Uterus (tissue), 2 donors: ENCODE data around the gene SLC26A1.

Experiments
- CTCF ChIP-seq, 4 experiments: fragments of 200-600 bp in 2 of 4; fragments of 450-650 bp in 2 of 4; sonication (generic) in 2 of 4; IDR thresholded peaks; one replicate each; pipeline ENCODE4 v1.5.1; 2016 to 2019; ENCODE audit warnings: antibody characterized with exemption in 4 of 4, mild to moderate bottlenecking in 2 of 4, moderate library complexity in 1 of 4
- POLR2A ChIP-seq, 2 donors: fragments of 450-650 bp; IDR thresholded peaks; one replicate each; pipeline ENCODE4 v1.6.1; 2016; ENCODE audit warnings: antibody characterized with exemption in 2 of 2, mild to moderate bottlenecking in 1 of 2, moderate library complexity in 1 of 2

DNA sequence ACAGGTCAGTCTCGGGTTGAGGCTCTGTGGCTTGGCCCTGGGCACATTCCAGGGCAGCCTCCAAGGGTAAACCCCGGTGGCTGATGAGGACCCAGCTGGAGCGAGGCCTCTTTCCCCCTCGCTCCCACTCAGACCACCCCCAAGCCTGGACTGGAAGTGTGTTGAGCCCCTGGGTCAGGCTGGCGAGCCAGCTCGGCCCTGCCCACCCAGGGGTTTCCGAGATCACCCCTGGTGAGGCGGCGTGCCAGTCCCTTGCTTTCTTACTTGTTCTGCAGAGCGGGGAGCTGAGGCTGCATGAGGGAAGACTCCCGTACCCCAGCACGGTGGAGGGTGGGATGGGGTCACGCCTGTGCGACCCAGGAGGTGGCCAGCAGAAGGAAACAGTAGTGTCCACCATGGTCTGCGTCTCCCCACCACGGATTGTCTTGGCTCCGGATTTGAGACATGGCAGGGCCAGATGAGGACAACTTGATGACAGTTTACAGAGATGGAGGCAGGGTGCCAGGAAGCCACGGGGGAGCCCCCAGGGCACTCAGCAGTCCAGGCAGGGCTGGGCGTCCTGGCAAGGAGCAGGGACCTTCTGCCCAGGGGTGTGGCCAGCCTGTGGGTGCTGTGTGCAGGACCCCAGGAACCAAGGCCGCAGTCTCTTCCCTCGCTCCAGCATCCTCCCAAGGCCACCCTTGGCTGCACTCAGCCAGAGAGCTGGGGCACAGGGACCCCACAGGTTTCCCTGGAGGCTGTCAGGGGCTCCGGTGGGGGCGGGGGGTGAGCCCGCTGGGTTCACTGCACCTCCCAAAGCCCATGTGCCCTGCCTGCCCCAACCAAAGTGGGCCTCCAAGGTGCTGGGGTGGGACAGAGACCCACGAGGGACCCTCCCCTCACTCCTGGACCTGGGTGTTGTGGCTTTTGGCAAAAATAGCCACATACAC is 11.6 kb upstream of the SLC26A1 start:
- TF ChIP-seq POLR2A (IDR thresholded peaks at IDR 0.05) (no peak), CTCF (IDR thresholded peaks at IDR 0.05) (no peak)
